ENCODE measurements around the gene NQO1. TPM values are rescaled to one million over a fixed set of nuclear protein-coding genes. Genes with fewer than 3 reads are reported as not detected.

The NQO1 gene
- total and polyA plus RNA-seq, 2 of the 4 experiments (the other 2 are of a cell fraction), result 304 to 426 TPM

DNA sequence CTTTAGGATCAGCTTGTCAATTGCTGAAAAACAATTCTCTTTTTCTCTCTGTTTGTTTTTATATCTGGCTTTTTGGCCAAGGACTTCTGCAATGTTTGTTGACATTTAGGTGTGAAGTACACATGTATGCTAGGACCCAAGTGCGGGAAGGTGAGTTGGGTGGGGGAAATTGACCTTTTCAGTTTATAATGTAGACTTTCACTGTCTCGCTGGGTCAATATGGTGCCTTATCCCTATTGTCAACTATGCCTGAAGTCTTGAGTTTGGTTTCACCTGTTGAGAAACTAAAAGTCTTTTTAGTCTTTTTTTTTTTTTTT, 45.2 kb upstream of the NQO1 start:
- H3K56ac ChIP-seq (ENCODE audit: extremely low read depth, insufficient read depth, low read length), result no peak overlapping the region
- H2BK15ac ChIP-seq (ENCODE audit: low read depth, low read length), result no peak overlapping the region
- intact Hi-C loops (cut with micrococcal nuclease), result no loop called here
- no peak overlapping the region for H3K14ac ChIP-seq (replicated peaks; ENCODE audit: low read depth, low read length)
- no peak overlapping the region for H2AK5ac ChIP-seq (ENCODE audit: low read depth, low read length)
- DNase-seq (no peak), ATAC-seq (ENCODE audit: low read depth) (no peak)
- H3K4ac ChIP-seq (ENCODE audit: low read depth, low read length), result no peak overlapping the region
- no peak overlapping the region for H2BK5ac ChIP-seq (ENCODE audit: low read depth, low read length, poor library complexity, severe bottlenecking)
- peaks cover 2% of the 10 kb centered on the region; the same call in 1 of the 2 replicates for H3K4me1 ChIP-seq (ENCODE audit: control insufficient read depth, insufficient read depth, low read length)
- ChIA-PET POLR2A (ENCODE audit: unreplicated experiment) (no interaction called here), CTCF (no interaction called here)
- no peaks in the 10 kb centered on the region for H3K36me3 ChIP-seq (ENCODE audit: control insufficient read depth, insufficient read depth, low read length)
- H2AFZ ChIP-seq (replicated peaks; ENCODE audit: low read length, poor library complexity), result no peak overlapping the region
- H3K4me2 ChIP-seq (ENCODE audit: low read depth, low read length), result no peak overlapping the region
- H3K79me1 ChIP-seq (ENCODE audit: low read depth in 1 of 2, low read length in 2 of 2), result peaks cover 44 to 60% of the 10 kb centered on the region in 2 experiments
- no peak overlapping the region for H2BK120ac ChIP-seq (ENCODE audit: low read depth, low read length)
- TF ChIP-seq BHLHE40 (IDR thresholded peaks at IDR 0.05; ENCODE audit: low read depth, low read length), result no peak
- TF ChIP-seq, protein P1, sequence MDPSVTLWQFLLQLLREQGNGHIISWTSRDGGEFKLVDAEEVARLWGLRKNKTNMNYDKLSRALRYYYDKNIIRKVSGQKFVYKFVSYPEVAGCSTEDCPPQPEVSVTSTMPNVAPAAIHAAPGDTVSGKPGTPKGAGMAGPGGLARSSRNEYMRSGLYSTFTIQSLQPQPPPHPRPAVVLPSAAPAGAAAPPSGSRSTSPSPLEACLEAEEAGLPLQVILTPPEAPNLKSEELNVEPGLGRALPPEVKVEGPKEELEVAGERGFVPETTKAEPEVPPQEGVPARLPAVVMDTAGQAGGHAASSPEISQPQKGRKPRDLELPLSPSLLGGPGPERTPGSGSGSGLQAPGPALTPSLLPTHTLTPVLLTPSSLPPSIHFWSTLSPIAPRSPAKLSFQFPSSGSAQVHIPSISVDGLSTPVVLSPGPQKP (IDR thresholded peaks at IDR 0.05; ENCODE audit: borderline replicate concordance, low read depth, low read length), result no peak
- no peak for TF ChIP-seq MXI1 (IDR thresholded peaks at IDR 0.05; ENCODE audit: borderline replicate concordance, low read depth, low read length)
- no peak for TF ChIP-seq NFE2L2 (IDR thresholded peaks at IDR 0.05; ENCODE audit: low read depth, low read length)
- TF ChIP-seq, protein P2, sequence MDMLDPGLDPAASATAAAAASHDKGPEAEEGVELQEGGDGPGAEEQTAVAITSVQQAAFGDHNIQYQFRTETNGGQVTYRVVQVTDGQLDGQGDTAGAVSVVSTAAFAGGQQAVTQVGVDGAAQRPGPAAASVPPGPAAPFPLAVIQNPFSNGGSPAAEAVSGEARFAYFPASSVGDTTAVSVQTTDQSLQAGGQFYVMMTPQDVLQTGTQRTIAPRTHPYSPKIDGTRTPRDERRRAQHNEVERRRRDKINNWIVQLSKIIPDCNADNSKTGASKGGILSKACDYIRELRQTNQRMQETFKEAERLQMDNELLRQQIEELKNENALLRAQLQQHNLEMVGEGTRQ (IDR thresholded peaks at IDR 0.05; ENCODE audit: low read depth, low read length), result no peak
- TF ChIP-seq MAZ (IDR thresholded peaks at IDR 0.05; ENCODE audit: borderline replicate concordance, low read depth, low read length), result no peak
- no peak for TF ChIP-seq RAD21 (IDR thresholded peaks at IDR 0.05; ENCODE audit: low read length)
- TF ChIP-seq RCOR1 (IDR thresholded peaks at IDR 0.05; ENCODE audit: insufficient replicate concordance, low read length), result no peak
- TF ChIP-seq POLR2A (IDR thresholded peaks at IDR 0.05; ENCODE audit: low read depth, low read length), result no peak
- no peak for TF ChIP-seq CHD1 (IDR thresholded peaks at IDR 0.05; ENCODE audit: low read depth, low read length)
- no peak for TF ChIP-seq CEBPB (IDR thresholded peaks at IDR 0.05; ENCODE audit: low read depth, low read length)
- no peak for TF ChIP-seq SMC3 (IDR thresholded peaks at IDR 0.05; ENCODE audit: low read depth, low read length)
- in situ Hi-C loops (cut with MboI; ENCODE audit: low sequenced_read_pairs), result no loop called here
- no peak overlapping the region for H3K4me3 ChIP-seq (ENCODE audit: insufficient read depth, low read depth, low read length)
- no peak overlapping the region for H3K18ac ChIP-seq (ENCODE audit: low read depth, low read length)
- H4K91ac ChIP-seq (ENCODE audit: insufficient read depth, low read depth, low read length), result no peak overlapping the region
- no peaks in the 10 kb centered on the region for H3K27me3 ChIP-seq (ENCODE audit: control insufficient read depth, insufficient read depth, low read length)
- H3K23ac ChIP-seq (ENCODE audit: low read depth, low read length), result no peak overlapping the region
- no peak overlapping the region for H4K8ac ChIP-seq (ENCODE audit: low read depth in 2 of 2, low read length in 2 of 2)
- peaks cover 6% of the 10 kb centered on the region; the same call in 1 of the 2 replicates for H4K20me1 ChIP-seq (ENCODE audit: insufficient read depth, low read length)
- H3K27ac ChIP-seq (ENCODE audit: insufficient read depth, low read length), result no peak overlapping the region
- 0 out of 2 replicates have a peak, but pooled peaks cover 3% of the 10 kb centered on the region for H3K9me3 ChIP-seq (ENCODE audit: control insufficient read depth, insufficient read depth, low read length)
- WGBS, 2 experiments (ENCODE audit: extremely low coverage in 2 of 2, insufficient read length in 1 of 2), result 100% methylated on average over 1 of the region's 2 CpGs; no CpG with 5 or more reads in 1 of the 2 experiments
- dilution Hi-C loops (cut with HindIII; ENCODE audit: low sequenced_read_pairs, unreplicated experiment), result no loop called here
- H2AK9ac ChIP-seq (replicated peaks; ENCODE audit: low read depth, low read length, poor library complexity), result no peak overlapping the region
- H2BK20ac ChIP-seq (ENCODE audit: low read depth, low read length), result no peak overlapping the region
- H3K9ac ChIP-seq (ENCODE audit: low read depth, low read length), result no peak overlapping the region
- no peak overlapping the region for H4K5ac ChIP-seq (ENCODE audit: low read depth, low read length)
- no TSS peak for BruUV-seq (replicated peaks)
- no peaks in the 10 kb centered on the region; the same call in 1 of the 2 replicates for H3K9me1 ChIP-seq (ENCODE audit: insufficient read depth, low read length)
